Activated CD8-positive, alpha-beta memory T cell treated with anti-CD3 and anti-CD28 coated beads for 48 hours (primary cell): ENCODE results near the gene STK11.

Experiments used
- DNase-seq, 3 experiments: peaks; one replicate each; pipeline ENCODE4 v3.0.0-alpha.2; 2020; ENCODE audit warnings: low read depth in 2 of 3, low spot score in 2 of 3

STK11 gene

GRCh38 chr19:1259876-1260748 is 54.5 kb downstream of the STK11 start:
- DNase-seq, result peak in 1 of 3 experiments; percentile 49

GRCh38 chr19:1260749-1261537 is 55.4 kb downstream of the STK11 start:
- peak; percentile 90 to 97 (median 94) for DNase-seq

- DNase-seq, result no peak
Measured at GRCh38 chr19:1261538-1261797, 55.9 kb downstream of the STK11 start.

GRCh38 chr19:1261798-1262622 is 56.4 kb downstream of the STK11 start:
- no peak for DNase-seq

- no peak for DNase-seq
Measured at GRCh38 chr19:1262623-1263123, 57.1 kb downstream of the STK11 start.

GRCh38 chr19:1263188-1263587 is 57.6 kb downstream of the STK11 start:
- no peak for DNase-seq

- no peak for DNase-seq
Measured at GRCh38 chr19:1264801-1265614, 59.4 kb downstream of the STK11 start.

GRCh38 chr19:1265615-1266128 is 60.1 kb downstream of the STK11 start:
- no peak for DNase-seq

GRCh38 chr19:1266129-1266915 is 60.7 kb downstream of the STK11 start:
- peak in 1 of 3 experiments; percentile 81 for DNase-seq

- DNase-seq, result no peak
Measured at GRCh38 chr19:1266916-1267476, 61.4 kb downstream of the STK11 start.

- no peak for DNase-seq
Measured at GRCh38 chr19:1267477-1268225, 62.1 kb downstream of the STK11 start.

- no peak for DNase-seq
Measured at GRCh38 chr19:1268226-1269064, 62.9 kb downstream of the STK11 start.

- peak; percentile 97 to 99 (median 99) for DNase-seq
Measured at GRCh38 chr19:1269065-1269477, 63.5 kb downstream of the STK11 start, which contains the start of gene CIRBP. CIRBP (plus strand) TSS chr19:1269332; CDS start chr19:1270934, 1,602 bp downstream.

GRCh38 chr19:1269478-1270212 is 64.1 kb downstream of the STK11 start:
- DNase-seq, result peak in 1 of 3 experiments; percentile 76

GRCh38 chr19:1270213-1270853 is 64.8 kb downstream of the STK11 start:
- no peak for DNase-seq

GRCh38 chr19:1270854-1271527 is 65.4 kb downstream of the STK11 start:
- no peak for DNase-seq
